HUES64 (cell line): ENCODE data around the gene C1QL1.
"Not testable (repeated sequence)": the region's sequence is repeated elsewhere in the genome, so short reads cannot be mapped to it uniquely, and the experiment has no call there.

ENCODE experiments used
- H3K27ac ChIP-seq: 2 replicates; pipeline ENCODE4 v1.7.0; 2013; ENCODE audit warnings: low read depth, low read length, inconsistent platforms
- H3K27me3 ChIP-seq: 2 replicates; pipeline ENCODE4 v1.6.1; 2013; ENCODE audit warnings: mild to moderate bottlenecking, low read length; ENCODE audit not compliant: insufficient read depth
- H3K36me3 ChIP-seq: 2 replicates; pipeline ENCODE4 v1.6.1; 2013; ENCODE audit warnings: mild to moderate bottlenecking, low read length; ENCODE audit not compliant: insufficient read depth
- H3K4me1 ChIP-seq: 2 replicates; pipeline ENCODE4 v1.6.1; 2013; ENCODE audit warnings: mild to moderate bottlenecking, low read length, moderate library complexity; ENCODE audit not compliant: insufficient read depth
- H3K4me3 ChIP-seq: 2 replicates; pipeline ENCODE4 v1.5.1; 2013; ENCODE audit warnings: mild to moderate bottlenecking, low read length, moderate library complexity
- H3K9ac ChIP-seq: 2 replicates; pipeline ENCODE4 v1.6.1; 2013; ENCODE audit warnings: mild to moderate bottlenecking, low read depth, low read length
- H3K9me3 ChIP-seq: 2 replicates; pipeline ENCODE4 v1.6.1; 2013; ENCODE audit warnings: low read depth, low read length; ENCODE audit not compliant: insufficient read depth
- WGBS: fragments of 150-250, 120-280 bp; methylation state at CpG from one replicate; pipeline ENCODE4 v1.1.7; 2013; ENCODE audit warnings: missing lambda C conversion rate; 5-methylcytosine and 5-hydroxymethylcytosine counted together

The C1QL1 gene

DNA sequence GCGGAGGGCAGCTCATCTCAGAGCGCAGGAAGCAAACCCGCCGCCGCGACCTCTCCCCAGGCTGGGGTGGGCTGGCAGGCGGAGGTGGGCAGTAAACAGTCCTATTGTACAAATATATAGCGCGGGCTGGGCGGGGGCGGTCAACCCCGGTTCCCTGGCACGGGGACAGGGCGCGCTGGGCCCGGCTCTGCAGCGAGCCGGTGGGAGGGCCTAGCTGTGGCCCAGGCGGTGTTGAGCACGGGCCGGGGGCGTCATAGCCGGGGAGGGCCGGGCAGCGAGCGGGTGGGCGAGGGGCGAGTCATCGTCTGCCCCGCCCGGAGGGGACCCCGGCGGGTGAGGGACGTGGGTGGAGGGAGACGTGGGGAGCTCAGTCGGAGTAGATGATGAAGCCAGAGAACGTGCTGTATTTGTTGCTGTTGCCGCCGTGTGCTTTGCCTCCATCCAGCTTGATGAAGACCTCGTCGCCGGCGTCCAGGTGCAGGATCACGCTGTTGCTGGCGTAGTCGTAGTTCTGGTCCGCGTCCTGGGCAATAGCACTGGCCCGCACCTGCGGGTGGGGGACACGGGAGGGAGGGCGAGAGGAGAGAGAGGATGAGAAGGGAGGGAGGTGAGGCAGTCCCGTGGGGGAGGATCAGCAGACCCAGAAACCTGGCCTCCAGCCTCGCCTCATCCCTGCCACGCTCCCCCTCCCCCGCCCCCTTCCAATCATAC, 8.1 kb downstream of the C1QL1 start:
- 60% methylated on average over 55 of the region's 56 CpGs for WGBS
- no peaks in the 10 kb centered on the region for H3K36me3 ChIP-seq
- H3K27me3 ChIP-seq, result peaks cover 22% of the 10 kb centered on the region
- no peaks in the 10 kb centered on the region for H3K9me3 ChIP-seq
- no peak overlapping the region for H3K27ac ChIP-seq
- no peak overlapping the region for H3K9ac ChIP-seq
- peak overlapping the region; percentile 16 for H3K4me3 ChIP-seq
- H3K4me1 ChIP-seq, result peaks cover 10% of the 10 kb centered on the region; the same call in 1 of the 2 replicates

DNA sequence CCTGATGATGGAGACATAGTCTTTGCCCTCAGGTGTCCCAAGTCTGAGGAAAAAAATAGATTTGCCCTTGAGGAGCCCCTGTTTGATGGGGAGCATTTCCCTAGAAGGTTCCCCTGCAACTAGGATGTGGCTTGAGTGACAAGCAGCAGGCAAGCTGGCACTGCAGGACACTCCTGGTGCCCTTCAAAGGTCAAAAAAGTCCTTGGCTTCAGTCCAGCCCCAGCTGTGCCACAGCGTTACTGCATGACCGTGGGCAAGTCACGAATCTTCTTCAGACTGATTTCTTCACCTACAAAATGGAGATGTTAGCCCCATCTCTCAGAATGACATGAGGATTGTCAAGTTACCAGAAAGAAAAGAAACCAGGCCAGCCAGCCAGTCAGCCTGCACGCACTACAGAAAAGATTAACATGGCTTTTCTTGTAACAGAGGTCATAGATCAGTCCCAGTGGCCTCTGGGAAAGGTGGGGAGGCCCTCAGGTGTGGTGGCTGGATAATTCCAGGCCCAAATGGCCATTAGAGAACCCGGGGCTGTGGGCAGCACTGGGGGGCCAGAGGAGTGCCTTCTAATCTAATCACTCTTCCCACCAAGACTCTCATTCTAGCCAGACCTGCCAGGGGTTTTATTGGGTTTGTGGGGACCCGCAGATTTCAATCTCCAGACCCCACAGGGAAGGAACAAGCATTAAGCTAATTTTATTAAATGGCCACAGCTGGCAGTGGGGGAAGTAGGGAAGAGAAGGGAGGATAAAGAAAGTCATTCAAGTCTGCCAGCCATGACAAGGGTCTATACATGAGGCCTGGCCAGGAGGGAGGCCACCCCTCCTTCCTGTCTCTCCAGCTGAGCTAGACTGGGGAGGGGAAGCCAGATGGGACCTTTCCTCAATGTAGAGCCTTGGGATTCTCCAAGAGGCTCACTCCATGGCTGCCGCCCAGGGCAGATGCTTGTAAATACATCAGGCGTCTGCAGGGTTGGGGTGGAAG, 10.8 kb downstream of the C1QL1 start:
- no peak overlapping the region for H3K9ac ChIP-seq

DNA sequence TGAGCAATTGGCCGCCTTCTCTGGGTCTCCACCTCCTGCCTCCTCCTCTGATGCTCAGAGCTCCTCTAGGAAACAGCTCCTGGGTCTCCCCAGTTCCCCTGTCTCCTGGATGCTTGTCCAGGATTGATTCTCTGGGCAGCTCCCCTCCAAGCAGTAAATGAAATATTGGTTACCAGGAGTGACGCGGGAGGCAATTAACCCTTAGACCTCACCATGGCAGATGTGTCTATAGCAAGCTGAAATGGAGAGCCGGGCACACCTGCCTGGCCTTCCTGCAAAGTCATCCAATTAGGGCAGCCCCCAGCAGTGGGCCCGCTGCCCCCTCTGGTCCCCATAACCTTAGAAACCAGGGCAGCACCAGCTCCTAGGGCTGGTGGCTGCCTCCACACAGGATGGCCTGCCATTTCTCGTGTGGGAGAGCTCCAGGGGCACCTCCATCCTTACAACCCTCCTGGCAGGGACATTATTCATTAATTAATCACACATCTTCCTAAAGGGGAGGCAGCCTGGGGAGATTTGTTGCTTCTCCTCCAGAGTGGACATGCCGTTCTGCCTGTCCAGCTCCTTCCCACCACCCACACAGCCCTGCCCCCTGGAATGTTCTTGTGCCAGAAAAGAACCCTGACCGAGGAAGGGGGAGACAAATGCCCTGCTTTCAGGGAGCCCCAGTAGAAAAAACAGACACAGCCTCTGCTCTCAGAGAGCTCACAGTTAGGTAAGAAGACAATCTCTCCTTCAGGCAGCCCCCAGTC, 12.3 kb downstream of the C1QL1 start:
- 89% methylated on average over 8 of the region's 8 CpGs for WGBS
- Histone ChIP-seq H3K36me3 (no peaks in the 10 kb centered on the region), H3K27ac (no peak overlapping the region), H3K9me3 (no peaks in the 10 kb centered on the region), H3K9ac (no peak overlapping the region), H3K27me3 (peaks cover 11% of the 10 kb centered on the region), H3K4me3 (no peak overlapping the region), H3K4me1 (peaks cover 10% of the 10 kb centered on the region; the same call in 1 of the 2 replicates)

More for the DNA sequence above, 10.8 kb downstream of the C1QL1 start:
- WGBS, result 90% methylated on average over 7 of the region's 8 CpGs
- Histone ChIP-seq H3K4me1 (peaks cover 10% of the 10 kb centered on the region; the same call in 1 of the 2 replicates), H3K4me3 (no peak overlapping the region), H3K27me3 (peaks cover 11% of the 10 kb centered on the region), H3K9me3 (no peaks in the 10 kb centered on the region), H3K36me3 (no peaks in the 10 kb centered on the region), H3K27ac (no peak overlapping the region)

DNA sequence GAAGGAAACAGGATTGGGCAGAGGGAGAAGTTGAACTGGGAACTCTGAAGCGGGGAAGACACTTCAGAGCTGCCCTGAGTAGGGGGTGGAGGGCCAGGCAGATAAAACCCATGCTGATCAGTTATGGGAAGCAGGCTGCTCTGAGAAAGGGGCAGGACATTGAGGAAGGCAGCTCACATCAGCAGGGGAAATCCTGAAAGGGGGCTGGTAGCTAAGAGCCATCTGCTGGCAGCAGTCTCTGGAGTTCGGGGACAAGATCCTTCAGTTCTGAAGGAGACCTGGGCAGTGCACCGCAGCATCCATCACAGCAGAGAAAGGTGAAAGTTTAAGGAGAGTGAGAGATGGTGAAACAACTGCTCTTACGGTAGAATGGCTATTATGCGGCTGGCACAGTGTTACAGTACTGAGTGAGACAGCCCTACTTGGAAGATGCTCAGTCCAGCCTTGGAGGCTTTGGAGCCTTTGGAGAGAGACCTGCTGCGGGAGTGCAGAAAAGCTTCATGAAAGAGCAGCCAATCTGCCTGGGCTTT, 15.1 kb downstream of the C1QL1 start:
- no peaks in the 10 kb centered on the region for H3K4me1 ChIP-seq
- H3K4me3 ChIP-seq, result no peak overlapping the region
- WGBS, result 72% methylated on average over 6 of the region's 6 CpGs

DNA sequence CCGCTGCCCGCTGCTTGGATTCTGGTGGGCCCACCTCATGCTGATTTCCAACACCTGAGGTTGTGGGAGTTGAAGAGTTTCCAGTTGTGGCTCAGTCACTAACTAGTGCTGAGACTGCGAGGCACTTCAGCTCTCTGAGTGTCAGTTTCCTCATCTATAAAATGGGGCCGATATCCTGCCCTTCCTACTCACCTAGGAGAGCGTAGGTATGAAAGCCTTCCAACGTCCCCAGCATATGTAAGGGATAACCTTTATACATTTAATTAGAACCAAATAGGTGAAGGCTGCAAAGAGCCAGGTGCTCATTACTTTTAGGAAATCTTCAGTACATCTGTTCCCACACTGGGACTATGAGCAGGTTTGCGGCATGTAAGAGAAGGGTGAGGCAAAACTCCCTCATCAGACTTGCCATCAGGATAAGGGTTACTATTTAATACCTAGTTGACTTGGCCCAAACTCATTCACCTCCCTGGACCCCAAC, 19.7 kb downstream of the C1QL1 start:
- peak overlapping the region; percentile 94 for H3K4me3 ChIP-seq
- H3K9ac ChIP-seq, result peak overlapping the region; percentile 64; the same call in 1 of the 2 replicates
- H3K36me3 ChIP-seq, result peaks cover 20% of the 10 kb centered on the region
- no peaks in the 10 kb centered on the region for H3K27me3 ChIP-seq
- no peaks in the 10 kb centered on the region for H3K4me1 ChIP-seq
- no peak overlapping the region for H3K27ac ChIP-seq
- 88% methylated on average over 6 of the region's 7 CpGs for WGBS
- H3K9me3 ChIP-seq, result no peaks in the 10 kb centered on the region

More for the DNA sequence above, 15.1 kb downstream of the C1QL1 start:
- H3K27ac ChIP-seq, result no peak overlapping the region
- no peaks in the 10 kb centered on the region for H3K36me3 ChIP-seq
- H3K9ac ChIP-seq, result 0 out of 2 replicates have a peak overlapping the region, but pooled peaks have one; percentile 9
- H3K9me3 ChIP-seq, result no peaks in the 10 kb centered on the region
- no peaks in the 10 kb centered on the region for H3K27me3 ChIP-seq

DNA sequence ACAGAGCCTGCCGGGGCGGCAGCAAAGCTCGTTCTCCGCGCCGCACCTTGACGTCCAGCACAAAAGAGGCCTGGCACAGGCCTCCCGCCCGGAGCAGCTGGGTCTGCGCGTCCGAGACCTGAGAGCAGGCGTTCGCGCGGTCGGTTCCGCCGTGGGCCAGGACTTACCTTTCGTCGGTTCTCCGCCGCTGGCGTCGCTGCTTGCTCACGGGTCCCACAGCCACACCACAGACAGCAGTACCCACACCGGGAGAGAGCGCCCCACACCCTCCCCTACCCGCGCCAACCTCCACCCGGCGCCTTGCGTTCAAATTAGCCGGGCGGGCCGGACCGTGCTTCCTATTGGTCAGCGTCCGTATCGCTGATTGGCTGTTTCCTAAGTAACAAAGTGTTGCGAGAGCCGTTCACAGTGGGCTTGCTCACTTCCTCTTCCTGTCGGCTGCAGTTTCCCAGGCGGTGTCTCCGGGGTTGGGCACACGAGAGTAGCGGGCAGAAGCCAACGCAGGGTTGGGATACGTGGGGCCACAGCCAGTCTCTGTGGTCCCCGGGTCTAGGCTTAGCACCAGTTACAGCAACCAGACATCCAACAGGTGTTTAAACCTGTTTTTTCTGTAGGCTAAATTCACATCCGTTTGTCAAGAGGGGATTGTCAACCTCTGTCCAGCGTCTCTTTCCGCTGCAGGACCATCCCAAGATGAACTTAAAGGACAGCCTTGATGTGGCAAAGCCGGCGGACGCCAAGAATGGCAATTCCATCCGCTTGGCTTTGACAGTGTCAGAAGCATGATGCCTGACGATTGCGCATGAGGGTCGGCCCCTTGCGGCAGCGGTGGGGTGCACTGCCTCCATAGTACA, 20.4 kb downstream of the C1QL1 start, which contains the start of gene KIF18B:
TSS of gene KIF18B (minus strand) at position 313 of the 854 bp plus-strand sequence. CDS start 11,429 bp downstream, outside the sequence.
- WGBS, result 7% methylated on average over 62 of the region's 62 CpGs
- H3K36me3 ChIP-seq, result peaks cover 24% of the 10 kb centered on the region

DNA sequence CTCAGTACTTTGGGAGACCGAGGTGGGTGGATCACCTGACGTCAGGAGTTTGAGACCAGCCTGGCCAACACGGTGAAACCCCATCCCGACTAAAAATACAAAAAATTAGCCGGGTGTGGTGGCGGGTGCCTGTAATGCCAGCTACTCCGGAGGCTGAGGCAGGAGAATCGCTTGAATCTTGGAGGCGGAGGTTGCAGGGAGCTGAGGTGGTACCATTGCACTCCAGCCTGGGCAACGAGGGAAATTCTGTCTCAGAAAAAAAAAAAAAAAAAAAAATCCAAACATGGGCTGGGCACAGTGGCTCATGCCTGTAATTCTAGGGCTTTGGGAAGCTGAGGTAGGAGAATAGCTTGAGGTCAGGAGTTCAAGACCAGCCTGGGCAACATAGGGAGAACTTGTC, 22.5 kb downstream of the C1QL1 start:
- 96% methylated on average over 10 of the region's 10 CpGs for WGBS
- H3K27ac ChIP-seq, H3K9me3 ChIP-seq, H3K27me3 ChIP-seq, H3K9ac ChIP-seq, H3K4me1 ChIP-seq: not testable (repeated sequence)
- H3K4me3 ChIP-seq, result peak overlapping the region; percentile 94
- H3K36me3 ChIP-seq, result peaks cover 37% of the 10 kb centered on the region

More for the DNA sequence above, 20.4 kb downstream of the C1QL1 start, which contains the start of gene KIF18B:
- H3K27ac ChIP-seq, result peak within 1 kb of the TSS; percentile 78
- no peaks in the 10 kb centered on the region for H3K9me3 ChIP-seq
- peak within 1 kb of the TSS; percentile 94 for H3K4me3 ChIP-seq
- H3K27me3 ChIP-seq, result no peaks in the 10 kb centered on the region
- no peaks in the 10 kb centered on the region for H3K4me1 ChIP-seq
- H3K9ac ChIP-seq, result peak within 1 kb of the TSS; percentile 95

DNA sequence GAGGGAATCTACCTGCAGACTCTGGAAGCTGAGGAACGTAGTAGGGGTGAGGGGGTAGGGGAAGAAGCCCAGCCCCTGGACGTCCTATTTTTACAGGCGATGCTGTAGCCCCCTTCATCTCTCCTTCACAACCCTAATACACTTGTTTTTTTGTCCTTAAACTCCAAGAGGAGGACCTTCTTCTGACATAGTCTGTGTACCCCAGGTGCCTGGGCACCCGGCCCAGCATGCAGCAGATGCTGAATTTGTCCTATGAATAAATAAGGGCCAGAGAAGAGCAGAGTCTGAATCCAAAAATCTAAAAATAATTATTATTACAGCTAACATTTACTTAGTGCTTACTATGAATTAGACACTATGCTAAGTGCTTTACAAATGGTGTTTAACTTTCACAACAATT, 25.6 kb downstream of the C1QL1 start:
- H3K27me3 ChIP-seq, result no peaks in the 10 kb centered on the region
- WGBS, result 91% methylated on average over 4 of the region's 4 CpGs
- peaks cover 50% of the 10 kb centered on the region for H3K36me3 ChIP-seq
- H3K4me1 ChIP-seq, result no peaks in the 10 kb centered on the region
- no peak overlapping the region for H3K4me3 ChIP-seq
- no peaks in the 10 kb centered on the region for H3K9me3 ChIP-seq
- H3K27ac ChIP-seq, result no peak overlapping the region
- no peak overlapping the region for H3K9ac ChIP-seq

DNA sequence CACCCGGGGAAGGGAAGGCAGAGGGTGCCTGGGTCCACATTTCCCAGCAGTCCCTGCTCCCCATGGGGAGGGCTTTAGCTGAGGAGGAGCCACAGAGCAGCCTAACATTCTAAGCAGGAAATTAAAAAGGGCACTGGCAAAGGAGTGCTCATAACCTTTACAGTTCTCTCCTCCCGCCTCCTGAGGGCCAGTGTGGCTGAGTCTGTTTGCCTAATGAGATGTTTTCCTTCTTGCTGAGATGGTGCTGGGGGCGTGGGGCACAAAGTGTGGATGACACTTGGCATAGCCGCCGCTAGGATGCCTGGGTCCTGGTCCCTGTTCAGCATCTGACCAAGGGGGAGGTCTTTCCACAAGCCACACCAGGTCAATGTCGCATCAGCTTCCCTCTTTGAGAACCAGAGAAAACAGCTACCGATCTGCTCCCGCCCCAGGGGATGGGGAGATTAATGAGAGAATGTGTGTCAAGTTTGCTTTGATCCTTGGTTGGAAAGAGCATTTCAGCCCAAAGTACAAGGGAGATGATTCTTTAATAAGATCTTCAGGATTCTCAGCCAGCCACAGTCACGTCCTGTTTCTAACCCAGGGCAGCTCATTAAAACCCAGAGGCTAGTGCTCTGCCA, 26.3 kb downstream of the C1QL1 start:
- H3K4me3 ChIP-seq, result no peak overlapping the region
- H3K9me3 ChIP-seq, result no peaks in the 10 kb centered on the region
- no peak overlapping the region for H3K9ac ChIP-seq
- H3K36me3 ChIP-seq, result peaks cover 55% of the 10 kb centered on the region
- H3K4me1 ChIP-seq, result no peaks in the 10 kb centered on the region
- 91% methylated on average over 9 of the region's 9 CpGs for WGBS
- no peak overlapping the region for H3K27ac ChIP-seq
- no peaks in the 10 kb centered on the region for H3K27me3 ChIP-seq
